ENCODE measurements around the gene NDRG3.
"Not testable (repeated sequence)": the region's sequence is repeated elsewhere in the genome, so short reads cannot be mapped to it uniquely, and the experiment has no call there.

Gene NDRG3

DNA sequence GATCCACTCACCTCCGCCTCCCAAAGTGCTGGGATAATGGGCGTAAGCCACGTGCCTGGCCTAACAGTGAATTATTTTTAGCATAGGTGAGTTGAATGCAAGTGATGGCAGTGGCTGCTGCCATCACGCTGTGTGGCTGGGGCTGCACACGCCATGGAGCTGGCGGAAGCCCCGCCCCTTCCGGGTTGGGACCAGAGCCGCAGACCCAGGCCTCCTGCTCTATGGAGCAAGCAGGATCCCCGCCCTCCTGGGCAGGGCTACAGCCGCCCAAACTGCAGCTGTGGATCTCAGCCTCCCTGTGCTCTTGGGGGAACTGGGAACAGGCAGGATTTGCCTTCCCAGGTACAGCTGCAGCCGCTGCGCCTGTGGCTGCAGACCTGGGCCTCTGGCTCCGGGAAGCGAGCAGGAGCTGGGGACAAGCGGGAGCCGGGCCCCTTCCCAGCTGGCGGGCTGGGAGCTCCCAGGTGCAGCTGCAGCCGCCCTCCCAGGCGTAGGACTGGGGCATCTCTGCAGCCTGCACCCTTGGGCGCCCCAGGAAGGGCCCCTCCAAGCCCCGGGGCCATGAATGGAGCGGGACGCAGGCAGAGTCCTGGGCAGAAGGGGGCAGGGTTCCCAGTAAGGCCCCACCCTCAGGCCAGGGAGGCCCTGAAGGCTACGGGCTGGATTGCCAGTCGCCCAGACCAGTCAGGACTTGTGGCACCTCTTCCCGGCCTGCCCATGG is 69.0 kb downstream of the NDRG3 start:
- Histone ChIP-seq H3K4me1 (ENCODE audit: insufficient read depth, insufficient read length) (peaks cover 4% of the 10 kb centered on the region), H3K27me3 (ENCODE audit: insufficient read depth, insufficient read length) (no peaks in the 10 kb centered on the region), H3K4me3 (ENCODE audit: insufficient read length, low read depth) (no peak overlapping the region), H3K36me3 (ENCODE audit: insufficient read depth, insufficient read length, low read length) (no peaks in the 10 kb centered on the region), H3K9me3 (ENCODE audit: insufficient read depth, low read length) (peaks cover 5% of the 10 kb centered on the region; the same call in 1 of the 2 replicates), H3K9ac (ENCODE audit: insufficient read length, low read depth) (peak overlapping the region; percentile 8)
- no peak for DNase-seq (ENCODE audit: low read depth, low spot score)
- no peak for TF ChIP-seq ZNF274 (IDR thresholded peaks at IDR 0.05; ENCODE audit: low read depth, low read length)
- no peak for TF ChIP-seq SUZ12 (IDR thresholded peaks at IDR 0.05; ENCODE audit: extremely low read depth, insufficient read depth, insufficient read length)
- TF ChIP-seq YY1 (IDR thresholded peaks at IDR 0.05; ENCODE audit: insufficient read depth, insufficient read length): no peak

DNA sequence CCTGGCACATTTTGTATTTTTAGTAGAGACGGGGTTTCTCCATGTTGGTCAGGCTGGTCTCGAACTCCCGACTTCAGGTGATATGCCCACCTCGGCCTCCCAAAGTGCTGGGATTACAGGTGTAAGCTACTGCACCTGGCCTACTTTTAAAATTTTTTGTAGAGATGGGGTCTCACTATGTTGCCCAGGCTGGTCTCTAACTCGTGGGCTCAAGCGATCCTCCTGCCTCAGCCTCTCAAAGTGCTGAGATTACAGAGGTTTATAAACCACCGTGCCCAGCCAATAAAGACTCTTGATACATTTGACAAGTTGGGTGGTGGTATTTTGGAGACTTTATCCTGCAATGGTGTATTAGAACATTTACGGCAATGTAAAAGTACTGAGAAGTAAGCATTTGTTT is 70.3 kb downstream of the NDRG3 start:
- not testable (repeated sequence) for H3K27me3 ChIP-seq (ENCODE audit: insufficient read depth, insufficient read length); DNase-seq (ENCODE audit: low read depth, low spot score); H3K9me3 ChIP-seq (ENCODE audit: insufficient read depth, low read length); H3K4me3 ChIP-seq (ENCODE audit: insufficient read length, low read depth); H3K4me1 ChIP-seq (ENCODE audit: insufficient read depth, insufficient read length); H3K9ac ChIP-seq (ENCODE audit: insufficient read length, low read depth); H3K36me3 ChIP-seq (ENCODE audit: insufficient read depth, insufficient read length, low read length)

DNA sequence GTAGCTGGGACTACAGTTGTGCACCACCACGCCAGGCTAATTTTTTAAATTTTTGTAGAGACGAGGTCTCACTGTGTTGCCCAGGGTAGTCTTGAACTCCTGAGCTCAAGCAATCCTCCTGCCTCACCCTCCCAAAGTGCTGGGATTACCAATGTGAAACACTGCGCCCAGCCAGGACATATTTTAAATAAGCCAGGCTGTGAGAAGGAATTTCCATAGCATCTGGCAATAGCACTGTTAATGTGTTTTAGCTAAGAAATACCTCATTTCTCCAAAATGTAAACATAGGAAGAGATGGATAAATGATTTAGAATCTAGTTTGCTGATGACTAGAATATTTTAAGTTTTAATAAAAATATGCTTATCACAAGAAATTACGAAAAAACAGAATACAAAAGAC is 72.9 kb downstream of the NDRG3 start:
- peaks cover 5% of the 10 kb centered on the region; the same call in 1 of the 2 replicates for H3K9me3 ChIP-seq (ENCODE audit: insufficient read depth, low read length)
- TF ChIP-seq ZNF274 (IDR thresholded peaks at IDR 0.05; ENCODE audit: low read depth, low read length) (no peak), SUZ12 (IDR thresholded peaks at IDR 0.05; ENCODE audit: extremely low read depth, insufficient read depth, insufficient read length) (no peak)

DNA sequence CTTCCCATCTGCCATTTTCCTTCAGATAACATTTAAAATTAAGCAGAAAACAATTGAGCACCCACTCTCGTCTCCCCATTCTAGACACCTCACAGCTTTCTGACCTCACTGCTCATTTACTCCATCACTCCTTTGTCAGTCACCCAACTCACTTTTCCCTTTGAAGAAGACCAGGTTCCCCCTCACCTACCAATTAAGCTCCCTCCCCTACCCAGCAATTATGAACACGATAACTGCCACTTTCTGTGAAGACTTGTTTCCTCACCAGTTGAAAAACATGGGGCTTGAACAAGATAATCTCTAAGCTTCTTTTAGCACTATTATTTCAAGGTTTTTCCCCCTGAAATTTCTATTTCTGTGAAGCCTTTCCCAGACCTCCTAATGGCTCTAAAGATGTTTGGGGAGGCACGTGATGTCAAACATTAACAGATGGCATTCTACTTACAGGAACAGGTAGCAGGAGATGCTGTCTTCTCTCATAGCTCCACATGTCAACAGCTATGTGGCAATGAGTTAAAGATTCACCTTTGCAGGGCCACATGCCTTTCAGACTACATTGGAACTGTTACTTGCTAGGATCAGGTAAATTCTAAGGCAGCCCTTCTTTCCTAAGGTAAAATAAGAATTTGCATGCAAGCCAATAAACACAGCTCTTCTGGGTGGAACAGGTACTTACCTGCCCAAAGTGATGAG is 75.1 kb downstream of the NDRG3 start:
- Histone ChIP-seq H3K4me3 (ENCODE audit: insufficient read length, low read depth) (no peak overlapping the region), H3K27me3 (ENCODE audit: insufficient read depth, insufficient read length) (no peaks in the 10 kb centered on the region), H3K4me1 (ENCODE audit: insufficient read depth, insufficient read length) (no peaks in the 10 kb centered on the region), H3K9me3 (ENCODE audit: insufficient read depth, low read length) (no peaks in the 10 kb centered on the region), H3K9ac (ENCODE audit: insufficient read length, low read depth) (no peak overlapping the region), H3K36me3 (ENCODE audit: insufficient read depth, insufficient read length, low read length) (peaks cover 6% of the 10 kb centered on the region)
- no peak for TF ChIP-seq ZNF274 (IDR thresholded peaks at IDR 0.05; ENCODE audit: low read depth, low read length)
- TF ChIP-seq SUZ12 (IDR thresholded peaks at IDR 0.05; ENCODE audit: extremely low read depth, insufficient read depth, insufficient read length): no peak
- TF ChIP-seq YY1 (IDR thresholded peaks at IDR 0.05; ENCODE audit: insufficient read depth, insufficient read length): no peak
- DNase-seq (ENCODE audit: low read depth, low spot score): no peak

More for the DNA sequence above, 72.9 kb downstream of the NDRG3 start:
- H3K27me3 ChIP-seq (ENCODE audit: insufficient read depth, insufficient read length): no peaks in the 10 kb centered on the region
- H3K4me1 ChIP-seq (ENCODE audit: insufficient read depth, insufficient read length): peaks cover 4% of the 10 kb centered on the region
- DNase-seq (ENCODE audit: low read depth, low spot score): no peak
- H3K36me3 ChIP-seq (ENCODE audit: insufficient read depth, insufficient read length, low read length): peaks cover 6% of the 10 kb centered on the region
- no peak overlapping the region for H3K9ac ChIP-seq (ENCODE audit: insufficient read length, low read depth)
- H3K4me3 ChIP-seq (ENCODE audit: insufficient read length, low read depth): no peak overlapping the region

DNA sequence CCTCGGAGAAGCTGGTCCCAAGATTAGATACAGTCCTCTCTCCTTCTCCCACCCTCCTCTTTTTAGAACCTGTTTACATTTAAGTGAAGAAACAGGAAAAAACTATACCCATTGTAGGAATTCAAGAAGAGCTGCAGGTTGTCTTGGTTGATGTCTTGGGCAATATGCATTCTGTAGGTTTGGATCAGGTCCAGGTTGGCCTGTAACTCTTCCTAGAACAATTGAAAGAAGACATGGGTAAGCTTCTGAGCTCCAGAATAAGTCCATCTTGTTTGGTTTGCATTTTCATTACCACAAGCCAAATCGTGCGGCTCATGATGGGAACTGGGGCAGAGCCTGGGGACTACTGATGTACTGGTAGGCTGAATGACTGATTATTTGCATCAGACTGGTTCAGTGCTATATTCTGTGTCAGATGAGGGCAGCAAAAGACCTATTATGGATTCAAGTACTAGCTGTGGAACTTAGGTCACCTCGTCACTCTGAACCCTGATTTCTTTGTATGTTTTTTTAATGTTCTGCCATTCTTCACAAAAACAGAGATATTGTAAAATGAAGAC is 79.6 kb downstream of the NDRG3 start:
- Histone ChIP-seq H3K9me3 (ENCODE audit: insufficient read depth, low read length) (no peaks in the 10 kb centered on the region), H3K36me3 (ENCODE audit: insufficient read depth, insufficient read length, low read length) (peaks cover 14% of the 10 kb centered on the region), H3K4me1 (ENCODE audit: insufficient read depth, insufficient read length) (no peaks in the 10 kb centered on the region), H3K9ac (ENCODE audit: insufficient read length, low read depth) (no peak overlapping the region), H3K4me3 (ENCODE audit: insufficient read length, low read depth) (no peak overlapping the region), H3K27me3 (ENCODE audit: insufficient read depth, insufficient read length) (no peaks in the 10 kb centered on the region)
- TF ChIP-seq YY1 (IDR thresholded peaks at IDR 0.05; ENCODE audit: insufficient read depth, insufficient read length): no peak
- no peak for TF ChIP-seq ZNF274 (IDR thresholded peaks at IDR 0.05; ENCODE audit: low read depth, low read length)
- TF ChIP-seq SUZ12 (IDR thresholded peaks at IDR 0.05; ENCODE audit: extremely low read depth, insufficient read depth, insufficient read length): no peak
- DNase-seq (ENCODE audit: low read depth, low spot score): no peak

DNA sequence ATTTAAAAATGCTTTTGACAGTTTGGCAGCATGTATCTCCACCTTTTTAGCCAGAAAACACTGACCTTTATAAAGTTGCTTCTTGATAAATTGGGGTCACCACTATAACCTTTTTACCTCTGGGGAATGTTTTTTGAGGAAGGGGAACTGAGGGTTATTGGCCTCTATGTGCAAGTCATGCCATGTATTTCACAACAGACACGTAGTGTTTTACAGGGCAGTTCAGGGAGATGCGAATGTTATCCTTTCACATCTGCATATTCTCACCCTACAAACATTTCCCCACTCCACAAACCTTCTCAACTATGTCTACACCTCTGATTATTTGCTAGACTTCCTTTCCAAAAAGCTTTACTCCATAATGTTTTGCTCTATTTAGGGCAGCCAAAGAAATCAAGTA is 82.9 kb downstream of the NDRG3 start:
- no peaks in the 10 kb centered on the region for H3K27me3 ChIP-seq (ENCODE audit: insufficient read depth, insufficient read length)
- no peak overlapping the region for H3K9ac ChIP-seq (ENCODE audit: insufficient read length, low read depth)
- no peak for DNase-seq (ENCODE audit: low read depth, low spot score)
- no peak overlapping the region for H3K4me3 ChIP-seq (ENCODE audit: insufficient read length, low read depth)
- TF ChIP-seq ZNF274 (IDR thresholded peaks at IDR 0.05; ENCODE audit: low read depth, low read length) (no peak), YY1 (IDR thresholded peaks at IDR 0.05; ENCODE audit: insufficient read depth, insufficient read length) (no peak), SUZ12 (IDR thresholded peaks at IDR 0.05; ENCODE audit: extremely low read depth, insufficient read depth, insufficient read length) (no peak)
- no peaks in the 10 kb centered on the region for H3K9me3 ChIP-seq (ENCODE audit: insufficient read depth, low read length)
- H3K36me3 ChIP-seq (ENCODE audit: insufficient read depth, insufficient read length, low read length): peaks cover 8% of the 10 kb centered on the region
- H3K4me1 ChIP-seq (ENCODE audit: insufficient read depth, insufficient read length): no peaks in the 10 kb centered on the region

DNA sequence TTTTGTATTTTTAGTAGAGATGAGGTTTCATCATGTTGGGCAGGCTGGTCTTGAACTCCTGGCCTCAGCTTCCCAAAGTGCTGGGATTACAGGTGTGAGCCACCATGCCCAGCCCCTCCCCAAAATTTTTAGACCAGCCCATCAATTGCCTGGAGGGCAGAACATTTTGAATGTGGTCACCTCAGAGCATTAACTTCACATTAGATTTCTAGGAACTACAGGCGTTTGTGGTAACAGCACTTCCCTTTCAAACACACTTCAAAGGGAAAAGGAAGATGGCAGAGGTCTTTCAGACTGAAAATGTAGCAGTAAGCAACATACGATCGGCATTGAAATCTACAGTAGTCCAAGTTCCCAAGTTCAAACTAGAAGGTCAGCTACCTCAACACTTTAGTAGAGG is 87.6 kb downstream of the NDRG3 start:
- Histone ChIP-seq H3K4me1 (ENCODE audit: insufficient read depth, insufficient read length) (peaks cover 5% of the 10 kb centered on the region), H3K4me3 (ENCODE audit: insufficient read length, low read depth) (no peak overlapping the region), H3K27me3 (ENCODE audit: insufficient read depth, insufficient read length) (no peaks in the 10 kb centered on the region), H3K9me3 (ENCODE audit: insufficient read depth, low read length) (no peaks in the 10 kb centered on the region), H3K9ac (ENCODE audit: insufficient read length, low read depth) (no peak overlapping the region), H3K36me3 (ENCODE audit: insufficient read depth, insufficient read length, low read length) (peaks cover 21% of the 10 kb centered on the region)
- TF ChIP-seq YY1 (IDR thresholded peaks at IDR 0.05; ENCODE audit: insufficient read depth, insufficient read length): no peak
- no peak for TF ChIP-seq SUZ12 (IDR thresholded peaks at IDR 0.05; ENCODE audit: extremely low read depth, insufficient read depth, insufficient read length)
- TF ChIP-seq ZNF274 (IDR thresholded peaks at IDR 0.05; ENCODE audit: low read depth, low read length): no peak
- no peak for DNase-seq (ENCODE audit: low read depth, low spot score)

Measured in NT2/D1 (cell line).